ENCODE data around the gene ABHD12B. TPM values are rescaled to one million over a fixed set of nuclear protein-coding genes. Genes with fewer than 3 reads are reported as not detected.

The ABHD12B gene
- total RNA-seq, 1 donor from 2014 or later, result not detected

DNA sequence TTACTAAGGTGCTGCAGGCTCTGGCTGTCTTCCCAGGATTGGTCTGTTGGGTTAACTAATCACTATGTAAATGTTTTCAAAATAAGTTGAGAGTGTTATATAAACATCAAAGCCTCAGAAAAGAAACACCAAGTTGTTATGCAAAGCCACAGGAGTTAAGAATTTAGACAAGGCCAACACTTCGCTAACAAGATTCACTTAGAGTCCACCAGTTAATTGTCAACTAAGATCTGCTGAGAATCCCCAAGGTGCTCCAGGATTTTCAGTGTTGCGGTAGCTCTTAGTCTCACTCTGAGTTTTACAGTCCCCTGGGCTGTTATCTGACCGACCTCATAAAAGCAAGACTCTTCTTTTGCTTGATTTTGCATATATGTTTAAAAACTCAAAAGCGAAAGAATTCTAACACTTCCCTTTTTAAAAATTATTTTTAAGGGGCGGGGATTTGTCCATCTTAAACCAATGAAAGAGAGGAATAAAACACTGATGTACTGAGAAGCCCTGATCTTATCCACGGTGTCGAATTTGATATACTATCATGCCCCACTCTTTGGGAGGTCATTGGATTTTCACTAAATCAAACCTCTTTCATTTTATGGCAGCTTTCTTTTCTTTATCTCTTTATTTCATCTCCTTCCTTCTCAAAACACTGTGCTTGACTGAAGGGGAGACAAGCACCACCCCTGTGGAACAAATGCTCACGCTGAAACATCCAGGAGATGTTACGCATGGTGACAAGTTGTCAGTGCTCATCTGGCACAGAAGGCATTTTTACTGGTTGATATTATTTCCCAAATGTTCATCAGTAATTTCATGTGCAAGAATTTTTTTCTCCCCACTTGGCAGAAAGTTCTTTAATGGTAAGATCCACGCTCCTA, 47.9 kb upstream of the ABHD12B start:
- no peak overlapping the region for H2AFZ ChIP-seq (replicated peaks)
- Mint-ChIP-seq H3K4me3 (no peak overlapping the region), H3K9me3 (no peaks in the 10 kb centered on the region), H3K36me3 (peaks cover 41% of the 10 kb centered on the region), H3K27me3 (ENCODE audit: insufficient read depth, low read depth) (peaks cover 5% of the 10 kb centered on the region), H3K27ac (peak overlapping the region; percentile 16), H3K4me1 (peaks cover 51% of the 10 kb centered on the region)
- no peaks in the 10 kb centered on the region for H3K36me3 ChIP-seq
- H3K79me2 ChIP-seq (ENCODE audit: low read depth), result peaks cover 99% of the 10 kb centered on the region
- H3K27me3 ChIP-seq, result peaks cover 8% of the 10 kb centered on the region
- no peaks in the 10 kb centered on the region for H3K9me3 ChIP-seq (ENCODE audit: low read depth)
- peaks cover 87% of the 10 kb centered on the region for H4K20me1 ChIP-seq (ENCODE audit: low read depth)
- peak overlapping the region; percentile 2 for H3K4me2 ChIP-seq
- H3F3A ChIP-seq (ENCODE audit: low read depth), result peaks cover under 1% of the 10 kb centered on the region
- DNase-seq (ENCODE audit: low spot score), result no peak
- H3K9ac ChIP-seq, result no peak overlapping the region
- H3K4me3 ChIP-seq, result no peak overlapping the region
- no peak overlapping the region for H3K27ac ChIP-seq
- peaks cover 28% of the 10 kb centered on the region for H3K4me1 ChIP-seq
- no peak for TF ChIP-seq EZH2phosphoT487 (IDR thresholded peaks at IDR 0.05)
- TF ChIP-seq, protein P1, sequence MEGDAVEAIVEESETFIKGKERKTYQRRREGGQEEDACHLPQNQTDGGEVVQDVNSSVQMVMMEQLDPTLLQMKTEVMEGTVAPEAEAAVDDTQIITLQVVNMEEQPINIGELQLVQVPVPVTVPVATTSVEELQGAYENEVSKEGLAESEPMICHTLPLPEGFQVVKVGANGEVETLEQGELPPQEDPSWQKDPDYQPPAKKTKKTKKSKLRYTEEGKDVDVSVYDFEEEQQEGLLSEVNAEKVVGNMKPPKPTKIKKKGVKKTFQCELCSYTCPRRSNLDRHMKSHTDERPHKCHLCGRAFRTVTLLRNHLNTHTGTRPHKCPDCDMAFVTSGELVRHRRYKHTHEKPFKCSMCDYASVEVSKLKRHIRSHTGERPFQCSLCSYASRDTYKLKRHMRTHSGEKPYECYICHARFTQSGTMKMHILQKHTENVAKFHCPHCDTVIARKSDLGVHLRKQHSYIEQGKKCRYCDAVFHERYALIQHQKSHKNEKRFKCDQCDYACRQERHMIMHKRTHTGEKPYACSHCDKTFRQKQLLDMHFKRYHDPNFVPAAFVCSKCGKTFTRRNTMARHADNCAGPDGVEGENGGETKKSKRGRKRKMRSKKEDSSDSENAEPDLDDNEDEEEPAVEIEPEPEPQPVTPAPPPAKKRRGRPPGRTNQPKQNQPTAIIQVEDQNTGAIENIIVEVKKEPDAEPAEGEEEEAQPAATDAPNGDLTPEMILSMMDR (IDR thresholded peaks at IDR 0.05), result no peak
- no peak for TF ChIP-seq EZH2 (IDR thresholded peaks at IDR 0.05)

DNA sequence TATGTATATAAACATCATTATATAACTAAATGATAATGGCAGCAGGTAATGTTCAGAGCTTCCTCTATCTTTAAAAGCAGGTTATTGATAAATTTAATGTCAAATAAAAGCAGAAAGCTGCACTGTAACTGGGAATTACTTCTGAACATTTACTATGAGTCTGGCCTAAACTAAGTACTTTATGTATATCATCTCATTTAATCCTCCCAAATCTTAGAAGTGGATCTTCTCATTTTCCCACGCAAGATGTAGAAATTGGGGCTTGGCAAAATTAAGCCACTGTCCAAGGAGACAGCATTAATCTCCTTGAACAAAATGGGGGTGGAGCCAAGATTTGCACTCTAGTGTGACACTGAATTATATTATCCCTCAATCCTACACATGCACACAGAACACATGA, 46.5 kb upstream of the ABHD12B start:
- Mint-ChIP-seq H3K27me3 (ENCODE audit: insufficient read depth, low read depth) (peaks cover 5% of the 10 kb centered on the region), H3K4me1 (peaks cover 59% of the 10 kb centered on the region), H3K4me3 (no peak overlapping the region), H3K27ac (no peak overlapping the region), H3K36me3 (peaks cover 34% of the 10 kb centered on the region), H3K9me3 (no peaks in the 10 kb centered on the region)
- DNase-seq (ENCODE audit: low spot score), result no peak
- no peak overlapping the region for H3K27ac ChIP-seq
- H3K4me3 ChIP-seq, result no peak overlapping the region
- H2AFZ ChIP-seq (replicated peaks), result no peak overlapping the region
- TF ChIP-seq, protein P1 (IDR thresholded peaks at IDR 0.05), result no peak
- TF ChIP-seq EZH2 (IDR thresholded peaks at IDR 0.05) (no peak), EZH2phosphoT487 (IDR thresholded peaks at IDR 0.05) (no peak)
- H3K36me3 ChIP-seq, result no peaks in the 10 kb centered on the region
- H3K4me2 ChIP-seq, result no peak overlapping the region
- no peak overlapping the region for H3K9ac ChIP-seq
- peaks cover 8% of the 10 kb centered on the region for H3K27me3 ChIP-seq
- peaks cover 14% of the 10 kb centered on the region for H3F3A ChIP-seq (ENCODE audit: low read depth)
- peaks cover 33% of the 10 kb centered on the region for H3K4me1 ChIP-seq
- H3K79me2 ChIP-seq (ENCODE audit: low read depth), result peaks cover 99% of the 10 kb centered on the region
- H3K9me3 ChIP-seq (ENCODE audit: low read depth), result no peaks in the 10 kb centered on the region
- H4K20me1 ChIP-seq (ENCODE audit: low read depth), result peaks cover 95% of the 10 kb centered on the region

DNA sequence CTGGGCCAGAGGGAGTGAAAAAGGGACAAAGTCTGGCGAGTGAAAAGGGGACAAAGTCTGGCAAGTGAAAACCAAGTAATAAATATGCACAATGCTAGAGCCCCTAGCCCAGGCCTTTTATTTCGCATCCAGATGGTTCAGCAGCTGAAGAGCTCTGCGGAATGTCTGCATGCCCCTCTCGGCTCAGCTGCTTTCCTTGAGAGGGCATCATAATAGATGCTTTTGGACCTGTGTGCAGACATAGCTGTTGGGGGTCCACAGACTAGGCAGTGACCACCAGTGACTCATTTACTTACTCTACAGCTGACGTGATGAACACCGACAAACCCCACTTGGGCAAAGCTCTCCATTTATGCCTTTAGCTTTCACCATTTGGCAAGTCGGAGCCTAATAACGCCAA, 45.2 kb upstream of the ABHD12B start:
- Histone ChIP-seq H4K20me1 (ENCODE audit: low read depth) (peaks cover 81% of the 10 kb centered on the region), H3K4me3 (no peak overlapping the region), H3K9ac (no peak overlapping the region), H3K79me2 (ENCODE audit: low read depth) (peaks cover 85% of the 10 kb centered on the region), H2AFZ (replicated peaks) (no peak overlapping the region), H3K4me2 (no peak overlapping the region), H3F3A (ENCODE audit: low read depth) (peaks cover 22% of the 10 kb centered on the region), H3K36me3 (no peaks in the 10 kb centered on the region), H3K4me1 (peaks cover 34% of the 10 kb centered on the region), H3K9me3 (ENCODE audit: low read depth) (no peaks in the 10 kb centered on the region), H3K27me3 (peaks cover 13% of the 10 kb centered on the region), H3K27ac (no peak overlapping the region)
- peaks cover 29% of the 10 kb centered on the region for H3K36me3 Mint-ChIP-seq
- peak; percentile 12 for DNase-seq (ENCODE audit: low spot score)
- peaks cover 5% of the 10 kb centered on the region for H3K27me3 Mint-ChIP-seq (ENCODE audit: insufficient read depth, low read depth)
- H3K27ac Mint-ChIP-seq, result no peak overlapping the region
- H3K4me3 Mint-ChIP-seq, result no peak overlapping the region
- TF ChIP-seq EZH2 (IDR thresholded peaks at IDR 0.05), result no peak
- TF ChIP-seq, protein P1 (IDR thresholded peaks at IDR 0.05), result no peak
- TF ChIP-seq EZH2phosphoT487 (IDR thresholded peaks at IDR 0.05), result no peak
- no peaks in the 10 kb centered on the region for H3K9me3 Mint-ChIP-seq
- H3K4me1 Mint-ChIP-seq, result peaks cover 57% of the 10 kb centered on the region

Measured in neural progenitor cell (in vitro differentiated cells).